Measurements from ENCODE around the gene SAMM50.
"Not testable (repeated sequence)": the region's sequence is repeated elsewhere in the genome, so short reads cannot be mapped to it uniquely, and the experiment has no call there.

Gene SAMM50

GRCh38 chr22:44003405-44004103 lies 48.3 kb downstream of the SAMM50 start:
- no peak for DNase-seq

GRCh38 chr22:44004104-44004460 lies 48.8 kb downstream of the SAMM50 start:
- no peak for DNase-seq

GRCh38 chr22:44005524-44005923 lies 50.3 kb downstream of the SAMM50 start:
- no peak for DNase-seq

- no peak for DNase-seq
Observed at GRCh38 chr22:44012162-44012561, 56.9 kb downstream of the SAMM50 start.

GRCh38 chr22:44012591-44012990 lies 57.3 kb downstream of the SAMM50 start:
- no peak for DNase-seq

- DNase-seq: no peak
Observed at GRCh38 chr22:44014241-44014640, 59.0 kb downstream of the SAMM50 start.

GRCh38 chr22:44016586-44016985 lies 61.3 kb downstream of the SAMM50 start:
- not testable (repeated sequence) for DNase-seq

- no peak for DNase-seq
Observed at GRCh38 chr22:44018594-44018993, 63.4 kb downstream of the SAMM50 start.

GRCh38 chr22:44019416-44019815 lies 64.2 kb downstream of the SAMM50 start:
- DNase-seq: no peak

GRCh38 chr22:44019846-44020245 lies 64.6 kb downstream of the SAMM50 start:
- peak; percentile 60 for DNase-seq

GRCh38 chr22:44020981-44021380 lies 65.7 kb downstream of the SAMM50 start:
- peak; percentile 50 for DNase-seq

GRCh38 chr22:44023404-44024287 lies 68.4 kb downstream of the SAMM50 start:
- peak; percentile 38 for DNase-seq

- peak; percentile 26 for DNase-seq
Observed at GRCh38 chr22:44024288-44024921, 69.2 kb downstream of the SAMM50 start, which contains the start of gene PARVB. Gene PARVB (plus strand): TSS chr22:44024302. CDS start chr22:44024340, 38 bp downstream.

- no peak for DNase-seq
Observed at GRCh38 chr22:44025171-44026065, 70.2 kb downstream of the SAMM50 start.

- DNase-seq: no peak
Observed at GRCh38 chr22:44026066-44026629, 70.9 kb downstream of the SAMM50 start.

- DNase-seq: peak; percentile 55
Observed at GRCh38 chr22:44026630-44027511, 71.6 kb downstream of the SAMM50 start.

GRCh38 chr22:44028091-44028490 lies 72.8 kb downstream of the SAMM50 start:
- DNase-seq: no peak

- DNase-seq: no peak
Observed at GRCh38 chr22:44029069-44029468, 73.8 kb downstream of the SAMM50 start.

GRCh38 chr22:44030051-44030701 lies 74.9 kb downstream of the SAMM50 start:
- DNase-seq: no peak

- DNase-seq: no peak
Observed at GRCh38 chr22:44030702-44031082, 75.5 kb downstream of the SAMM50 start.
